Ecto neural progenitor cell (in vitro differentiated cells): ENCODE results near the gene TMEM26.
"Not testable (repeated sequence)": the region's sequence is repeated elsewhere in the genome, so short reads cannot be mapped to it uniquely, and the experiment has no call there.

Source experiments
- DNase-seq: peaks from one replicate; pipeline ENCODE4 v3.0.0-alpha.2; 2018; ENCODE audit warnings: low spot score

TMEM26 gene

DNA sequence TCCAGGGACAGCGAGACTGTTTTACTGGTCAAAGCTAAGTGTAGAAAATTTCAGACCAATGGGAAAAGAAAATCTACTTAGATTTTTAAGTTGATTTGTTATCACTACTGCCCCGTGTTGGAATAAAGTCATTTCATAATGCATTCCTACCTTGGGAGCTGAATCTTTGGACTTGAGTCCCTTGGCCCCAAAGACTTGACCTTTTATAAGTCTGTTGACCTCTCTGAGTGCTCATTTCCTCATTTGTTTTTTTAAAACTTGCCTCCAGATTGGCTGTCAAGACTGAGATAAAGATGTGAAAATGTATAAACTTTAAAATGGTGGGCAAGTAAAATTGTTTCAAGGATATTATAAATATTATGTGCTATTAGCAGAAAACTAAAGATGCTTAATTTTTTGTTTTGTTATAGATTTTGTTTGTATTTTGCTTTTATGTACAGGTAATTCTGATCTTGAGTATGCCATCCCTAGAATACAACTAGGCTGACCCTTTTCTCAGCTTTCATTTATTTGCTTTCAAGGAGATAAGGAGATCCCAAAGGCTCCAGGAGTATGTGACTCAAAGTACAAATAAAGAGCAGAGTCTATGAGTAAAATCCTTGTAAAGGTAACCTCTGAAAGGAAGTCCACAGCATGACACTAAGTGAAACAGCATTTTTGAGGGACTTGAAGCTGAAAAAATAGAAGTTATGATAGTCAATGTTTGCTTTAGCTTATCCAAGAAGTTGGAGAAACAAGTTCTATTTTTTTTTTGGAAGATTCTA lies 54.6 kb downstream of the TMEM26 start:
- DNase-seq, result no peak

DNA sequence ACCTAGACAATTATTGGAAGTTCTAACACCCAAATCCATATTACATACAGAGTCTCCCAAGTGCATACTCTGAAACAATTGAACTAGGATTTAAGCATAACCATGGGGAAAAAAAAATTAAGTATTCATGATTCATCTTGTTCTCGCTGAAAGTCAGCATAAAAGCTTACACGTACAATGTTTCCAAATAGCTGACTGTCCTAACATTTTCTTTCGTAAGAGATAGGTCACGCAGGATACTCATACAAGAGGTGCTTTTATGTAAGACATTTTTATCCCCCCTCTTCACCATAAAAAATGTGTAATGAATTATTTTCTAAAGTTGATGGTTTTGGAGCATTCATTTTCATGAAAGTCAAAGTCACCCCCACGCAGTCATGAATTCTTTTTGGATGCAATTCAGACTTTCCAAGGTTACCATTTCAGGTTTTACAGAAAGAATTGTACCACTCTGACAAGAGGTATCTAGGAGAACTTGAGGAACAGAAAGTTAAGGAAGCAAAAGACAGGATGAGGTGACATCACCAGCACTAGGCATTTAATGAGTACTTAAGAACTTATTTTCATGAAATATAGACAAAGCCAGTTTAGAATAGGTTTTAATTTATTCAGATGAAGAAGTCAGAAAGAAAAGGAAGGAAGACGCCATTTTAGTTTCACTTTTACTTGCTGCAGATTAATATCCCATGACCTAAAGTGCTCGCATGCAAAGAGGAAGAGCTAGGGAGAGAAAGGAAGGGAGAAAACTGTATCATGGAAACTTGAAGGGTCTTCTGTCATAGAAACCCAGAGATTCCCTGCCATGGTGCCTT lies 55.8 kb downstream of the TMEM26 start:
- DNase-seq, result no peak

DNA sequence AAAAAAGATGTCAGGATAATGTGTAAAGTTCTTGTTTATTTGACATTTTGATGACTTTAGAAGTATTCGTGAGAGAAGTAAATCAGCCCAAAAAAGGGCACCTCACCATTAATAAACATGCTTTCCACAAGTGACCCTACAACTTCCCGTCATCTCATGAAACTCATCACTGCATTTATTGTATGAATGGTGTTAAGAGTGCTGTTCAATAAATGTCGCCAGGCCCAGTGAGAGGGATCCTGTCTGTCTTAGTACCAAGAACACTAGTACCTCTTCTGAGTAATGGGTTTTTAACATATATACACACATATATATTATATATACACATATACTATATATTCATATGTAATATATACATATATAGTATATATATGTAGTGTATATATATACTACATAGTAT lies 61.9 kb downstream of the TMEM26 start:
- DNase-seq, result no peak

DNA sequence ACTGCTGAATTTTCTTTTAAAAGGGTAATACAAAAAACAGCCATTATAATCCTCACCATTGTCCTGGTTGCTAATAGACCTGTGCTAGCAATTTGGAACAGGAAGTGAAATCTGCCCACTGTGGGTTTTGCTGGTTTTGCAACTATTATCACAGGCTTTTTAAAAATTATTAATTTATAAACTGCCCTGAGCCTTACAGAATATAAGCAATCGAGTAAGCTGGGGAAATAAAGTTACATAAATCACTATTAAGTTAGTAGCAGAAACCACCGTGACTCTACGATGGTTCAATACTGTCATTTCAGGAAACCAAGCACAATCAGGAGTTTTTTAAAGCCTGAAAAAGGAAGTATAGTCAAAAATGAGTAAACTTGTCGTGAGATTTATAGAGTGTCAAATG lies 62.3 kb downstream of the TMEM26 start:
- no peak for DNase-seq

DNA sequence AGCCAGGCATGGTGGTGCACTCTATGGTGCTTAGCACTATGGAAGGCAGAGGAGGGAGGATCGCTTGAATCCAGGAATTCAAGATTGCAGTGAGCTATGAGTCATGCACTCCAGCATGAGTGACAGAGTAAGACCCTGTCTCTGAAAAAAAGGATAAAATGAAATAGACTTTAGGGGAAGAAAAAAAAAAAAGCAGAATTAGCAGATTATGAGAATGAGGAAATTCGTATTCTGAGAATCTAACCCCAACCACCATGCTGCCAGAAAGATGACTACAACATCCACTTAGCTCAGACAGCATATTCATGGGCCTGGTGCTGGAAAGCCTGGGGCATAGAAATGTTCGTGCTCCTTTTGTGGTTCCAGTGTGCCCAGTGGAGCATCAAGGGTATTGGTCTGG lies 63.3 kb downstream of the TMEM26 start:
- no peak for DNase-seq

DNA sequence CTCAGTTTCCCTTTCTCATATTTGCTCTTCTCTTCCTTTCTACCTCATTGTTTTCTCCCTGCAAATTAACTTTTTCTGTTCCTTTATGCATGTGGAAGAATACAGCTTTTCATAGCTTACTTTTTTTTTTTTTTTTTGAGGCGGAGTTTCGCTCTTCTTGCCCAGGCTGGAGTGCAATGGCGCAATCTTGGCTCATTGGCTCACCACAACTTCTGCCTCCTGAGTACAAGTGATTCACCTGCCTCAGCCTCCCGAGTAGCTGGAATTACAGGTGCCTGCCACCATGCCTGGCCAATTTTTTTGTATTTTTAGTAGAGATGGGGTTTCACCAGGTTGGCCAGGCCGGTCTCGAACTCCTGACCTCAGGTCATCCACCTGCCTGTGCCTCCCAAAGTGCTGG lies 64.2 kb downstream of the TMEM26 start:
- DNase-seq, result not testable (repeated sequence)

DNA sequence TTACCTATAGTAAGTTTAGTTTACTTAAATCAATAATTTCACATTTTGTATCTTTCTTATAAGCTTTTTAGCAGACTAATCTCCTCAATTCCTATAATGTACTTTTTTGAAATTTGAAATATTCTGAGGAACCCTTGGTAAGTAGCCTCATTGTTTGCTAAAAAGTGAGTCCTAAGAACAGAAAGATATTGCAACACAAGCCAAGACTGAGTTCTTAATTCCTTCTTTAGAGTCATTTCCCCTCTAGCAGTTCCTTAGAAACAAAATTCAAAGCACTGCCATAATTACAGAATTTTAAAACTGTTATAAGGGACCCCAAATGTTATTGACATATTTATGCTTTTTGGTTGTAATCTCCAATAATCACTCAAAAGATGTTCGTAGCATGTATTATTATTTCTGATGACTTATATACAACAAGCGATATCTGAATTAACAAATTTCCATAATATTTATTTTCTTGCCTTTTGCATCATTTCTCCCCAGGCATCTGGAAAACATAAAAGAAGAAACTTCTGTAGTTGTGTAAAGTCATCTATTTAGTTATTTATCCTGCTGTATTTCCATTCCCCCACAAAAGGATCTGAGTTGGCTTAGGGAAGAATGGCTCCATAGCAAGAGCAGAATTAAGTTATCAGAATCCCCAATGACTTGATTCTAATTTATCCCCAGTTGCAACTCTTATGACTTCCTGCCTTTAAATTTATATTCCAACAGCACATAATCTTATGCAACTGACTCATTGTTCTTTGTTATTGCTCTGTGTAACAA lies 67.8 kb downstream of the TMEM26 start:
- DNase-seq, result no peak

DNA sequence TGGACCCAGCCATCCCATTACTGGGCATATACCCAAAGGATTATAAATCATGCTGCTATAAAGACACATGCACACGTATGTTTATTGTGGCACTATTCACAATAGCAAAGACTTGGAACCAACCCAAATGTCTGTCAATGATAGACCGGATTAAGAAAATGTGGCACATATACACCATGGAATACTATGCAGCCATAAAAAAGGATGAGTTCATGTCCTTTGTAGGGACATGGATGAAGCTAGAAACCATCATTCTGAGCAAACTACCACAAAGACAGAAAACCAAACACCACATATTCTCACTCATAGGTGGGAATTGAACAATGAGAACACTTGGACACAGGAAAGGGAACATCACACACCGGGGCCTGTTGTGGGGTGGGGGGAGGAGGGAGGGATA lies 72.0 kb downstream of the TMEM26 start:
- not testable (repeated sequence) for DNase-seq

DNA sequence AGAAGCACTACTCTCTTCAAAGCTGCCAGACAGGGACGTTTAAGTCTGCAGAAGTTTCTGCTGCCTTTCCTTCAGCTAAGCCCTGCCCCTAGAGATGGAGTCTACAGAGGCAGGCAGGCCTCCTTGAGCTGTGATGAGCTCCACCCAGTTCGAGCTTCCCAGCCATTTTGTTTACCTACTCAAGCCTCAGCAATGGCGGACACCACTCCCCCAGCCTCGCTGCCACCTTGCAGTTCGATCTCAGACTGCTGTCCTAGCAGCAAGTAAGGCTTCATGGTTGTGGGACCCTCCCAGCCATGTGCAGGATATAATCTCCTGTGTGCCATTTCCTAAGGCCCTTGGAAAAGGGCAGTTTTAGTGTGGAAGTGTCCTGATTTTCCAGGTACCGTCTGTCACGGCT lies 74.3 kb downstream of the TMEM26 start:
- DNase-seq, result no peak

DNA sequence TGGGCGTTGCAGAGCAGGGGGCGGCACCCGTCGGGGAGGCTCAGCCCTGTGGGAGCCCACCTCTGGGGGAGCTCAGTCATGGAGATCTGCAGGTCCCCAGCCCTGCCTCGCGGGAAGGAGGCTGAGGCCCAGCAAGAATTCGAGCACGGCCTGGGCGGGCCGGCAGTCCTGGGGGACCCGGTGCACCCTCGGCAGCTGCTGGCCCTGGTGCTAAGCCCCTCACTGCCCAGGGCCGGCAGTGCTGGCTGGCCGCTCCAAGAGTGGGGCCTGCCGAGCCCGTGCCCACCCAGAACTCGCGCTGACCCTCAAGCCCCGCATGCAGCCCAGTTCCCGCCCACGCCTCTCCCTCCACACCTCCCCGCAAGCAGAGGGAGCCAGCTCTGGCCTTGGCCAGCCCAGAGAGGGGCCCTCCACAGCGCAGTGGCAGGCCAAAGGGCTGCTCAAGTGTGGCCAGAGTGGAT lies 76.2 kb downstream of the TMEM26 start:
- DNase-seq, result no peak

DNA sequence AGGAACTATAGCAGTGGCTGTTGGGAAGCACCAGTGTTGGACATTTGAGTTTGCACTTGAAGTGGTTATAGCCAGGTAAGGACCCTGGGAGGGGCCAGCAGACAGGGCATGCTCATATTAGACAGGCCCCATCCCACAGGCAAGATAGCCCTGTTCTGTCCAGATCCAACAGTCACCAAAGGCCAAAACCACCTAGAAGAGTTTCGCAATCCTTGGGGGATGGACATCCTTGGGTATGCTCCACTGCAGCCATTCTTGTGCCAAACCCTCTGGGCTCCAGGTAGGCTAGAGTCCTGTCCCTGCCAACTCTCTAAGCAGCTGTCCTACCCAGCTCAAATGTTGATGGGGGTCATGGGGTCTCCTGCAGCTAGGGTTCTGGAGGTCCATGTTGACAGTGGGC lies 76.8 kb downstream of the TMEM26 start:
- no peak for DNase-seq

DNA sequence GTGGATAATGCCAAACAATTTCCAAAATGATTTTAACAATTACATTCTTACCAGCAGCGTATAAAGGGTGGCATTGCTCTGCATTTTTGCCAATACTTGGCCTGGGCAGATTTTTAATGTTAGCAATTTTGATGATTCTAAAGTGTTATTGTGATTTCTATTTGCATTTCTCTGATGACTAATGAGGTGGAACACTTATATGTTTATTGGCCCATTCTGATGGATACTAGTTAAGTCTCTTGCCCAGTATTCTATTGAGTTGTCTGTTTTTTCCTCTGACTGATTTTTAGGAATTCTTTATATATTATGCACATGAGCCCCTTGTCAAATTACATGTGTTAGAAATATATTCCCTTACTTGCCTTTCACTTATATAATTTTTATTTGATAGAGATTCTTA lies 86.8 kb downstream of the TMEM26 start:
- no peak for DNase-seq

DNA sequence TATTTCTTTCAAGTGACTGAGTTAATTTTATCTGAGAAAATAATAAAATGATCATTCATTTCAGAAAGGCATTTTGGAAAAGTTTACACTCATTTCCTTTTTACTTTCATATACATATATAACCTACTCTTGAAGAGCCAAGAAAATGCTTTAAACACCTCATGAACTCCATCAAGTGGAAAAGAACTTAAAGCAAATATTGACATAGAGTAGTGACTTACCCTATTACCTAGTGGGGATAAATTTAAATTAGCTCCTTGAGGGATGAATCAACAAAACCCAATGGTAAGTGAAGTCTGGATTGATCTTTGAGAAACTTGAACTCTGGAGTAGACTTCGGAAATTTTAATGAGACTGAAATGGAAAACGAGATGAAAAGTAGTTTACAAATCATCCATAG lies 88.6 kb downstream of the TMEM26 start:
- no peak for DNase-seq

DNA sequence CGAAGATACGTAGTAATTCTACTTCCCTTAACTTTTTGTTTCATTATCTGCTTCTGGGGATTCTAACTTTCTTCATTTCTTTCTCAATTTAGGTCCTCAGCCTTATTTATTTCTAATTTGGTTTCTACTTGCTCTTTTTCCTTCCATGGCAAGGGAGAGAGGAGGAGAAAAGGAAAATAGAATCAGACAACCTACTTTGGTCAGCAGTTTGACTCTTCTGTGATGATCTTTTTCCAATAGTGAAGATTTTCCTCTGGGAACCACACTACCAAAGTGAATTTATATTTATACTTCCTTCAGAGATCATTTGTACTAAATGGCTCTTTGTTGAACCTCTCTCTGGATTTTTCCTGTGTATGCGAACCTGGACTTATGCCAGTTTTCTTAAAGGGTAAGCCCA lies 90.2 kb downstream of the TMEM26 start:
- DNase-seq, result no peak

DNA sequence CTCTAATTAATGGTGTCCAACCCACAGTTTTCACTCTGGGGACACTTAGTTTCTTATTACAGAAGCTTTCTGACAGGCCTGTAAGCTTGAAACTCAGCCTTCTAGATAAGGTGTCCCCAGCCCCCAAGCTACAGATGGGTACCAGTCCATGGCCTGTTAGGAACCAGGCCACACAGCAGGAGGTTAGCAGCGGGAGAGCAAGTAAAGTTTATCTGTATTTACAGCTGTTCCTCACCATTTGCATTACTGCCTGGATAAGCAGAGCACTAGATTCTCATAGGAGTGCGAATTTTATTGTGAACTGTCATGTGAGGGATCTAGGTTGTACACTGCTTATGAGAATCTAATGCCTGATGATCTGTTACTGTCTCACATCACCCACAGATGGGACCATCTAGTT lies 93.7 kb downstream of the TMEM26 start:
- no peak for DNase-seq

DNA sequence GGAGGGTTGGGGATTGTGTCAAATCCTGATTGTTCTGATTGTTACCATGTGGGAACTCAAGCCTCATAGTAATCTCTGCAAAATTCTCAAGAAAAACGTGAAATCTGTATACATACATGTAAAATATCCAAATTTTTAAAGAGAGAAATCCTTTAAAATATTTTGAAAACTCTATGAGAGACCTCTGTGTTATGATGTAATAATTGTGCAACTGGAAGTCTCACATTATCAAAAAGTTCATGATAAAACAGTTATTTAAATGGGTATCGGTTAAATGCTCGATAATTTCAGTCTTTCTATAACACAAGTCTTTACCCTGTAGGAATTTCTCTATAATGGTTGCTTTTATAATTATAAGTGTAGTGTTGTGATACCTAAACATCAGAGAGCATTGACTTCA lies 95.5 kb downstream of the TMEM26 start:
- no peak for DNase-seq
